HL-60 (cell line): Measurements from ENCODE around the gene GIPC3.
"Not testable (repeated sequence)": the region's sequence is repeated elsewhere in the genome, so short reads cannot be mapped to it uniquely, and the experiment has no call there.

Source experiments
- DNase-seq, 2 experiments: peaks; one replicate each; pipeline ENCODE4 v3.0.0-alpha.2; 2010 to 2020; ENCODE audit warnings: low read depth in 1 of 2, low spot score in 1 of 2
- H3K27ac ChIP-seq: fragments of 250-450 bp; sonication (Bioruptor Pico); replicated peaks from 2 replicates; pipeline ENCODE4 v1.5.1; 2020; ENCODE audit warnings: mild to moderate bottlenecking, moderate library complexity
- H3K27me3 ChIP-seq: fragments of 250-450 bp; sonication (Bioruptor Pico); 2 replicates; pipeline ENCODE4 v1.5.1; 2021; ENCODE audit warnings: mild to moderate bottlenecking, moderate library complexity; ENCODE audit not compliant: insufficient read depth, poor library complexity, severe bottlenecking
- H3K4me3 ChIP-seq: replicated peaks from 2 replicates; pipeline ENCODE4 v1.5.1; 2011; ENCODE audit warnings: mild to moderate bottlenecking, control low read depth, low read length; ENCODE audit not compliant: insufficient read depth
- GABPA ChIP-seq: IDR thresholded peaks from 2 replicates; pipeline ENCODE4 v1.6.1; 2012; ENCODE audit warnings: low read depth
- POLR2AphosphoS5 ChIP-seq: IDR thresholded peaks from 2 replicates; pipeline ENCODE4 v1.6.1; 2012; ENCODE audit warnings: low read depth
- SPI1 ChIP-seq: IDR thresholded peaks from 2 replicates; pipeline ENCODE4 v1.6.1; 2012; ENCODE audit warnings: low read depth, mild to moderate bottlenecking, borderline replicate concordance
- TF ChIP-seq, protein P1 (sequence below): IDR thresholded peaks from one replicate; pipeline ENCODE4 v1.5.1; 2011; ENCODE audit warnings: low read length, control low read depth, inconsistent platforms; ENCODE audit not compliant: insufficient read depth
- TF ChIP-seq, protein P2 (sequence below): IDR thresholded peaks from 2 replicates; pipeline ENCODE4 v1.6.1; 2012; ENCODE audit warnings: low read depth; ENCODE audit not compliant: insufficient replicate concordance

GIPC3 gene

DNA sequence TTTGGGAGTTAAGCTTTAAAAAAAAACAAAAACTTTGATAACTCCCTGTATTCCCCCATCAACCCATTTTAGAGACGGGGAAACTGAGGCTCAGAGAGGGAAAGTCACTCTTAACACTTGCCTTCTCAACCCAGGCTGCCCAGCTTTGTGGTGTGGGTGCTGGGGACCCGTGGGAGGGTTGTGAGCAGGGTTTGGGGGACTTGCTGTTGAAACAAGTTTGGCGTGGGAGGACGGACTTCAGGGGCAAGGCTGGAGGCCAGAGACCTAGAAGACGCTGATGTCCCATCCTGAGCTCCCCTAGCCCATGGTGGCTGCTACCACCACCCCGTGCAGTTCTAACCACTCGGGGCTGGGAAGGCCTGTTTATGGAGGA, 42.1 kb downstream of the GIPC3 start:
- no peak for DNase-seq
- H3K4me3 ChIP-seq = no peak overlapping the region
- TF ChIP-seq, protein P1, sequence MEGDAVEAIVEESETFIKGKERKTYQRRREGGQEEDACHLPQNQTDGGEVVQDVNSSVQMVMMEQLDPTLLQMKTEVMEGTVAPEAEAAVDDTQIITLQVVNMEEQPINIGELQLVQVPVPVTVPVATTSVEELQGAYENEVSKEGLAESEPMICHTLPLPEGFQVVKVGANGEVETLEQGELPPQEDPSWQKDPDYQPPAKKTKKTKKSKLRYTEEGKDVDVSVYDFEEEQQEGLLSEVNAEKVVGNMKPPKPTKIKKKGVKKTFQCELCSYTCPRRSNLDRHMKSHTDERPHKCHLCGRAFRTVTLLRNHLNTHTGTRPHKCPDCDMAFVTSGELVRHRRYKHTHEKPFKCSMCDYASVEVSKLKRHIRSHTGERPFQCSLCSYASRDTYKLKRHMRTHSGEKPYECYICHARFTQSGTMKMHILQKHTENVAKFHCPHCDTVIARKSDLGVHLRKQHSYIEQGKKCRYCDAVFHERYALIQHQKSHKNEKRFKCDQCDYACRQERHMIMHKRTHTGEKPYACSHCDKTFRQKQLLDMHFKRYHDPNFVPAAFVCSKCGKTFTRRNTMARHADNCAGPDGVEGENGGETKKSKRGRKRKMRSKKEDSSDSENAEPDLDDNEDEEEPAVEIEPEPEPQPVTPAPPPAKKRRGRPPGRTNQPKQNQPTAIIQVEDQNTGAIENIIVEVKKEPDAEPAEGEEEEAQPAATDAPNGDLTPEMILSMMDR = no peak
- no peak overlapping the region for H3K27ac ChIP-seq
- no peaks in the 10 kb centered on the region for H3K27me3 ChIP-seq

DNA sequence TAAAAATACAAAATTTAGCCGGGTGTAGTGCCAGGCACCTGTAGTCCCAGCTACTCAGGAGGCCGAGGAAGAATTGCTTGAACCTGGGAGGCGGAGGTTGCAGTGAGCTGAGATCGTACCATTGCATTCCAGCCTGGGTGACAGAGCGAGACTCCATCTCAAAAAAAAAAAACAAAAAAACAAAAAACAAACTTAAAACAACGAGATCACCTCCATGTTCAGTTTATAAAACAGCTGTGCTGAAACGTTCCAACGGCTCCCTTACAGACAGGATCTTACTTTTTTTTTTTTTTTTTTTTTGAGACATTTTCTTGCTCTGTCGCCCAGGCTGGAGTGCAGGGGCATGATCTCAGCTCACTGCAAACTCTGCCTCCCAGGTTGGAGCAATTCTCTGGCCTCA, 43.5 kb downstream of the GIPC3 start:
- H3K4me3 ChIP-seq, DNase-seq, H3K27ac ChIP-seq, H3K27me3 ChIP-seq: not testable (repeated sequence)

DNA sequence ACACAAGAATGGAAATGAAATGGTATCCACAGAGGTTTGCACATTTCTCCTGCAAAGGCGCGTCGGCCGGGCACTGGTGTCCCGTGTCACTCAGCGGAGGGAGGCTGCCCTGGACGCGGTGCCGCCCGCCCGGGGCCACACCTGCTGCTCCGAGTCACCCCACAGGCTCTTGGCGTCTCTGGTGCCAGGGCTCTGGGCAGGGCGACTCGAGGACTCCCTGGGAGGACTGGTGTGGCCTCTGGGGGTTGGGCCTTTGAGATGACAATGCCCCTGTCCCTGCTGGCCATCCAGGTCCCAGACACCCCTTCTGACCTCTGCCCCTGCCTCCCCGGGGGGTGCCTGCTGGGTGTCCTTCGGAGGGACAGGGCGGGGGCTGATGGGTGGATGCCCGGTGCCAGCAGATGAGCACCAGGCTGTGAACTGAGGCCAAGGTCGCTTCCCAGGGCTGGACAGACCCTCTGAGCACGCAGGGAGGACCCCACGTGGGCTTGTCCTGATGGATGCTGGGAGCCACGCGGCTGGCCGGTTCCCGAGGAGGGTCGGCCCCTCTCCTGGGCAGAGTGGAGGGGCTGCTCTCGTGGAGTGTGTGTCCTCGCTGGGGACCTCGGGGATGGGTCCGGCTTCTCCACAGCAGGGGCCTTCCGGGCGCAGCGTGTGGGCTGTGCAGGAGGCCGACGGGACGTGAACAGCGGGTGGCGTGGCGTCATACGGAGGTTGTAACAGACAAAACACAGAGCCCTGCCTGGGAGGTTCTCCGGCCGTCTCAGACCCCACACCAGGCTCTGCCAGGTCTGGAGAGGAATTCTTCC, 46.0 kb downstream of the GIPC3 start:
- Histone ChIP-seq H3K27ac (no peak overlapping the region), H3K27me3 (no peaks in the 10 kb centered on the region), H3K4me3 (no peak overlapping the region)
- no peak for DNase-seq
- TF ChIP-seq GABPA (no peak), SPI1 (no peak), POLR2AphosphoS5 (no peak)
- TF ChIP-seq, protein P2, sequence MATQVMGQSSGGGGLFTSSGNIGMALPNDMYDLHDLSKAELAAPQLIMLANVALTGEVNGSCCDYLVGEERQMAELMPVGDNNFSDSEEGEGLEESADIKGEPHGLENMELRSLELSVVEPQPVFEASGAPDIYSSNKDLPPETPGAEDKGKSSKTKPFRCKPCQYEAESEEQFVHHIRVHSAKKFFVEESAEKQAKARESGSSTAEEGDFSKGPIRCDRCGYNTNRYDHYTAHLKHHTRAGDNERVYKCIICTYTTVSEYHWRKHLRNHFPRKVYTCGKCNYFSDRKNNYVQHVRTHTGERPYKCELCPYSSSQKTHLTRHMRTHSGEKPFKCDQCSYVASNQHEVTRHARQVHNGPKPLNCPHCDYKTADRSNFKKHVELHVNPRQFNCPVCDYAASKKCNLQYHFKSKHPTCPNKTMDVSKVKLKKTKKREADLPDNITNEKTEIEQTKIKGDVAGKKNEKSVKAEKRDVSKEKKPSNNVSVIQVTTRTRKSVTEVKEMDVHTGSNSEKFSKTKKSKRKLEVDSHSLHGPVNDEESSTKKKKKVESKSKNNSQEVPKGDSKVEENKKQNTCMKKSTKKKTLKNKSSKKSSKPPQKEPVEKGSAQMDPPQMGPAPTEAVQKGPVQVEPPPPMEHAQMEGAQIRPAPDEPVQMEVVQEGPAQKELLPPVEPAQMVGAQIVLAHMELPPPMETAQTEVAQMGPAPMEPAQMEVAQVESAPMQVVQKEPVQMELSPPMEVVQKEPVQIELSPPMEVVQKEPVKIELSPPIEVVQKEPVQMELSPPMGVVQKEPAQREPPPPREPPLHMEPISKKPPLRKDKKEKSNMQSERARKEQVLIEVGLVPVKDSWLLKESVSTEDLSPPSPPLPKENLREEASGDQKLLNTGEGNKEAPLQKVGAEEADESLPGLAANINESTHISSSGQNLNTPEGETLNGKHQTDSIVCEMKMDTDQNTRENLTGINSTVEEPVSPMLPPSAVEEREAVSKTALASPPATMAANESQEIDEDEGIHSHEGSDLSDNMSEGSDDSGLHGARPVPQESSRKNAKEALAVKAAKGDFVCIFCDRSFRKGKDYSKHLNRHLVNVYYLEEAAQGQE = no peak
- TF ChIP-seq, protein P1 = no peak

DNA sequence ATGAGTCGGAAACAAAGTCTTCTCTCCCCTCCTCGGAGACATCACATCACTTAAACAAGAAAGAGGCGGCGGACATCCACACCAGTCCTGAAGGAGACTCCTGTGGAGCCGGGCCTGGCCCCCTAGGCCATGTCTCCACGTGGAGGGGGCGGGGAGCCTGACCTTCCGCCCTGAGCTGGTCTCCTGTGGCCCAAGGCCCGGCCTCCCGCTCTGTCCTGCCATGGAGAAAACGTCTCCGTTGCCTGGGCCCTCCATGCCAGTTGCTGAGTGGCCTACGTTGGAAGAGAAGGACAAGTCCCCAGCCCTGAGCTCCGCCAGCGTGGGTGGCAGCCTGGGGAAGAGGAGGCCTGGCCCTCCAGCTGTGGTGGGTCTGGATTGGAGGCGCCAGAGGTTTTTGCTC, 46.8 kb downstream of the GIPC3 start:
- Histone ChIP-seq H3K27ac (no peak overlapping the region), H3K27me3 (no peaks in the 10 kb centered on the region), H3K4me3 (no peak overlapping the region)
- TF ChIP-seq, protein P1 = no peak
- TF ChIP-seq GABPA = no peak
- TF ChIP-seq SPI1 = no peak
- TF ChIP-seq, protein P2 = no peak
- no peak for TF ChIP-seq POLR2AphosphoS5
- no peak for DNase-seq
